ENCODE results near the gene RFTN1. TPM values are rescaled to one million over a fixed set of nuclear protein-coding genes. Genes with fewer than 3 reads are reported as not detected.

Gene RFTN1
- total and polyA plus RNA-seq, 2 experiments from 2014 or later = 3.3 to 7.2 TPM

DNA sequence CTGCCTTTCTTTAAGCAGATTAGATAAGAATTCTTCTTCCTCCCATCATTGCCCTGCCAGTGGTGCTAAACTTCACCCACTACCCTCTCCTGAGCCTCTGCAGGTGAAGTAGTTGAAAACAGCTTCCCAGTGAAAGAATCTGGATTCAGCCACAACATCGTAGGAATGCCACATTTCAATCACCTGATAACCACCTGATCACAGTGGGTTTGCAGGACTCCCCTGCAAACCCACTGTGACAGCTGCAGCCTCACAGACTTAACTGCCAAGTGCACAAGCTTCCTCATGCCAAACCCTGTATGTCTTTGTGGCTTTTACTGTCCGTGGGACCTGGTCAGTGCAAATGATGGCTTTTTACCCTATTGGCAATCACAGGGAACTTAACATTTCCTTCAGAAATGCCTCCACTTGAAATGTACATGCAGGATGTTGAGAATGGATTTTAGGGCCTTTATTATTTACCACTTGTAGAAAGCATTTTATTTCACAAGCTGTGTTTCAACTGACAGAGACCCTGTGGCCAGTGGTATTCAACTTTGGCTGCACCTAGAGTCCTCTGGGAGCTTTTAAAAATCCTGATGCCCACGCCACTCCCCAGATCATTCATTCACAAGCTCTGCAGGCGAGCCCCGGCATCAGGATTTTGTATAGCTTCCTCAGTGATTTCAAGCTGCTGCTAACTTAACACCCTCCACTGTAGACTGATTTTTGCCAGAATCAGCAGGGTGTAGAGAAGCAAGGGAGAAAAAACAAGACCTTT is 199.4 kb downstream of the RFTN1 start (continued):
- TF ChIP-seq, protein P1, sequence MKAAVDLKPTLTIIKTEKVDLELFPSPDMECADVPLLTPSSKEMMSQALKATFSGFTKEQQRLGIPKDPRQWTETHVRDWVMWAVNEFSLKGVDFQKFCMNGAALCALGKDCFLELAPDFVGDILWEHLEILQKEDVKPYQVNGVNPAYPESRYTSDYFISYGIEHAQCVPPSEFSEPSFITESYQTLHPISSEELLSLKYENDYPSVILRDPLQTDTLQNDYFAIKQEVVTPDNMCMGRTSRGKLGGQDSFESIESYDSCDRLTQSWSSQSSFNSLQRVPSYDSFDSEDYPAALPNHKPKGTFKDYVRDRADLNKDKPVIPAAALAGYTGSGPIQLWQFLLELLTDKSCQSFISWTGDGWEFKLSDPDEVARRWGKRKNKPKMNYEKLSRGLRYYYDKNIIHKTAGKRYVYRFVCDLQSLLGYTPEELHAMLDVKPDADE (IDR thresholded peaks at IDR 0.05) = no peak
- TF ChIP-seq NANOG (IDR thresholded peaks at IDR 0.05; ENCODE audit: borderline replicate concordance) (no peak), JUNB (IDR thresholded peaks at IDR 0.05; ENCODE audit: unreplicated experiment) (no peak), POLR2AphosphoS5 (IDR thresholded peaks at IDR 0.05; ENCODE audit: low read depth) (no peak), EZH2 (IDR thresholded peaks at IDR 0.05; ENCODE audit: low read depth, unreplicated experiment) (no peak), ZNF331 (CRISPR knock-in tag; IDR thresholded peaks at IDR 0.05; ENCODE audit: low read depth) (no peak), STAT1 (IDR thresholded peaks at IDR 0.05; ENCODE audit: unreplicated experiment) (no peak), CREB1 (CRISPR knock-in tag; IDR thresholded peaks at IDR 0.05; ENCODE audit: low read depth) (no peak)
- TF ChIP-seq, protein P2, sequence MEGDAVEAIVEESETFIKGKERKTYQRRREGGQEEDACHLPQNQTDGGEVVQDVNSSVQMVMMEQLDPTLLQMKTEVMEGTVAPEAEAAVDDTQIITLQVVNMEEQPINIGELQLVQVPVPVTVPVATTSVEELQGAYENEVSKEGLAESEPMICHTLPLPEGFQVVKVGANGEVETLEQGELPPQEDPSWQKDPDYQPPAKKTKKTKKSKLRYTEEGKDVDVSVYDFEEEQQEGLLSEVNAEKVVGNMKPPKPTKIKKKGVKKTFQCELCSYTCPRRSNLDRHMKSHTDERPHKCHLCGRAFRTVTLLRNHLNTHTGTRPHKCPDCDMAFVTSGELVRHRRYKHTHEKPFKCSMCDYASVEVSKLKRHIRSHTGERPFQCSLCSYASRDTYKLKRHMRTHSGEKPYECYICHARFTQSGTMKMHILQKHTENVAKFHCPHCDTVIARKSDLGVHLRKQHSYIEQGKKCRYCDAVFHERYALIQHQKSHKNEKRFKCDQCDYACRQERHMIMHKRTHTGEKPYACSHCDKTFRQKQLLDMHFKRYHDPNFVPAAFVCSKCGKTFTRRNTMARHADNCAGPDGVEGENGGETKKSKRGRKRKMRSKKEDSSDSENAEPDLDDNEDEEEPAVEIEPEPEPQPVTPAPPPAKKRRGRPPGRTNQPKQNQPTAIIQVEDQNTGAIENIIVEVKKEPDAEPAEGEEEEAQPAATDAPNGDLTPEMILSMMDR (conservative IDR thresholded peaks at IDR 0.05; ENCODE audit: low read depth in 2 of 2) = no peak
- TF ChIP-seq, protein P3, sequence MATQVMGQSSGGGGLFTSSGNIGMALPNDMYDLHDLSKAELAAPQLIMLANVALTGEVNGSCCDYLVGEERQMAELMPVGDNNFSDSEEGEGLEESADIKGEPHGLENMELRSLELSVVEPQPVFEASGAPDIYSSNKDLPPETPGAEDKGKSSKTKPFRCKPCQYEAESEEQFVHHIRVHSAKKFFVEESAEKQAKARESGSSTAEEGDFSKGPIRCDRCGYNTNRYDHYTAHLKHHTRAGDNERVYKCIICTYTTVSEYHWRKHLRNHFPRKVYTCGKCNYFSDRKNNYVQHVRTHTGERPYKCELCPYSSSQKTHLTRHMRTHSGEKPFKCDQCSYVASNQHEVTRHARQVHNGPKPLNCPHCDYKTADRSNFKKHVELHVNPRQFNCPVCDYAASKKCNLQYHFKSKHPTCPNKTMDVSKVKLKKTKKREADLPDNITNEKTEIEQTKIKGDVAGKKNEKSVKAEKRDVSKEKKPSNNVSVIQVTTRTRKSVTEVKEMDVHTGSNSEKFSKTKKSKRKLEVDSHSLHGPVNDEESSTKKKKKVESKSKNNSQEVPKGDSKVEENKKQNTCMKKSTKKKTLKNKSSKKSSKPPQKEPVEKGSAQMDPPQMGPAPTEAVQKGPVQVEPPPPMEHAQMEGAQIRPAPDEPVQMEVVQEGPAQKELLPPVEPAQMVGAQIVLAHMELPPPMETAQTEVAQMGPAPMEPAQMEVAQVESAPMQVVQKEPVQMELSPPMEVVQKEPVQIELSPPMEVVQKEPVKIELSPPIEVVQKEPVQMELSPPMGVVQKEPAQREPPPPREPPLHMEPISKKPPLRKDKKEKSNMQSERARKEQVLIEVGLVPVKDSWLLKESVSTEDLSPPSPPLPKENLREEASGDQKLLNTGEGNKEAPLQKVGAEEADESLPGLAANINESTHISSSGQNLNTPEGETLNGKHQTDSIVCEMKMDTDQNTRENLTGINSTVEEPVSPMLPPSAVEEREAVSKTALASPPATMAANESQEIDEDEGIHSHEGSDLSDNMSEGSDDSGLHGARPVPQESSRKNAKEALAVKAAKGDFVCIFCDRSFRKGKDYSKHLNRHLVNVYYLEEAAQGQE (IDR thresholded peaks at IDR 0.05; ENCODE audit: unreplicated experiment) = no peak

DNA sequence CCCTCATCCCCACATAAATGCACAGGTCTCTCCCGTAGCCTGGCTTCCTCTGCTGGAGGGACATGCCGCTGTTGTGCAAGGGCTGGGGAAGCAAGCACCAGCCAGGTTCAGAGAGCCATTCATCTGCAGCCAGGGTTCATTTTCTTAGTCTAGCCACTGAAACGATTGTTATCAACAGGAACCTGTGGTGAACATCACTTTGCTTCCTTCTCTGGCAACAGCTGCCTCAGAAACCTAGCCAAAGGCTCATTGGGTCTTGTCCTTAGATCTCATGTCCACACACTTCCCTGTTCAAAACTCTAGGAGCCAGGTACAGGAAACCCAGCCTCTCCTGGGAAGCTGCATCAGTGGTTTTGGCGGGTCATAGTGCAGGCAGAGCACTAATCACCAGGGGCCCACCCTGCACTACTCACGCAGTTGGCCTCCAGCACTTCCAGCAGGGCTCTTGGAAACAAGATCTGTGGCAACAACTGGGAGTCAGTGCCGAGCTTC is 201.5 kb downstream of the RFTN1 start:
- no peak overlapping the region for H3K4me3 Mint-ChIP-seq
- peaks cover 2% of the 10 kb centered on the region for H3K27me3 Mint-ChIP-seq (ENCODE audit: insufficient read depth, low read depth, poor library complexity)
- ATAC-seq = no peak
- no peaks in the 10 kb centered on the region for H3K27me3 ChIP-seq (ENCODE audit: insufficient read depth)
- H3K4me3 ChIP-seq = no peak overlapping the region
- no peaks in the 10 kb centered on the region for H3K4me1 ChIP-seq (ENCODE audit: insufficient read depth)
- no peaks in the 10 kb centered on the region for H3K79me2 ChIP-seq (replicated peaks; ENCODE audit: insufficient read depth)
- no peaks in the 10 kb centered on the region for H3F3A ChIP-seq (replicated peaks; ENCODE audit: low read depth)
- H3K36me3 Mint-ChIP-seq (ENCODE audit: low read depth) = peaks cover 4% of the 10 kb centered on the region; the same call in 2 of the 3 replicates
- H3K27ac ChIP-seq (ENCODE audit: low read depth) = no peak overlapping the region
- no peak for DNase-seq (ENCODE audit: low spot score)
- no peaks in the 10 kb centered on the region for H3K9me3 Mint-ChIP-seq
- H3K9me2 ChIP-seq (ENCODE audit: insufficient read depth) = no peaks in the 10 kb centered on the region
- no peak overlapping the region for H3K4me2 ChIP-seq
- H4K20me1 ChIP-seq (replicated peaks; ENCODE audit: insufficient read depth) = no peaks in the 10 kb centered on the region; the same call in 1 of the 2 replicates
- no peaks in the 10 kb centered on the region for H3K36me3 ChIP-seq (ENCODE audit: insufficient read depth)
- no peak overlapping the region for H2AFZ ChIP-seq
- H3K27ac Mint-ChIP-seq = no peak overlapping the region
- peaks cover 15% of the 10 kb centered on the region; the same call in 2 of the 3 replicates for H3K4me1 Mint-ChIP-seq
- no peak for TF ChIP-seq NANOG (IDR thresholded peaks at IDR 0.05; ENCODE audit: borderline replicate concordance)
- no peak for TF ChIP-seq EZH2 (IDR thresholded peaks at IDR 0.05; ENCODE audit: low read depth, unreplicated experiment)
- TF ChIP-seq, protein P3 (IDR thresholded peaks at IDR 0.05; ENCODE audit: unreplicated experiment) = no peak
- TF ChIP-seq POLR2AphosphoS5 (IDR thresholded peaks at IDR 0.05; ENCODE audit: low read depth) = no peak

Measured in GM23338 (cell line).